ENCODE data around the gene ME3. TPM values are rescaled to one million over a fixed set of nuclear protein-coding genes. Genes with fewer than 3 reads are reported as not detected.

ME3 gene
- total and polyA plus RNA-seq, 2 donors: 9.5 to 10.1 TPM

GRCh38 chr11:86558841-86559240 is 113.6 kb downstream of the ME3 start:
- Histone ChIP-seq H3K4me3 (ENCODE audit: low read length in 2 of 2) (no peak overlapping the region), H3K9me3 (ENCODE audit: control insufficient read depth in 2 of 2, insufficient read depth in 1 of 2, low read length in 1 of 2) (no peaks in the 10 kb centered on the region), H3K36me3 (ENCODE audit: control insufficient read depth in 2 of 2, insufficient read depth in 2 of 2, low read length in 1 of 2) (no peaks in the 10 kb centered on the region), H3K27me3 (ENCODE audit: control insufficient read depth in 2 of 2, insufficient read depth in 1 of 2, low read length in 1 of 2) (no peaks in the 10 kb centered on the region), H3K4me1 (ENCODE audit: control insufficient read depth in 2 of 2, insufficient read depth in 2 of 2, low read length in 2 of 2) (peaks cover 0 to 7% of the 10 kb centered on the region in 2 donors), H3K27ac (ENCODE audit: low read depth in 1 of 2, low read length in 1 of 2) (no peak overlapping the region)
- DNase-seq (ENCODE audit: low read depth in 6 of 9, low spot score in 9 of 9): no peak
- 97% methylated on average over 2 of the region's 2 CpGs for WGBS

- Histone ChIP-seq H3K27me3 (ENCODE audit: control insufficient read depth in 2 of 2, insufficient read depth in 1 of 2, low read length in 1 of 2) (no peaks in the 10 kb centered on the region), H3K4me1 (ENCODE audit: control insufficient read depth in 2 of 2, insufficient read depth in 2 of 2, low read length in 2 of 2) (peaks cover 0 to 7% of the 10 kb centered on the region in 2 donors), H3K36me3 (ENCODE audit: control insufficient read depth in 2 of 2, insufficient read depth in 2 of 2, low read length in 1 of 2) (no peaks in the 10 kb centered on the region), H3K9me3 (ENCODE audit: control insufficient read depth in 2 of 2, insufficient read depth in 1 of 2, low read length in 1 of 2) (no peaks in the 10 kb centered on the region), H3K4me3 (ENCODE audit: low read length in 2 of 2) (no peak overlapping the region), H3K27ac (ENCODE audit: low read depth in 1 of 2, low read length in 1 of 2) (no peak overlapping the region)
- 93% methylated on average over 1 of the region's 1 CpG for WGBS
- no peak for DNase-seq (ENCODE audit: low read depth in 6 of 9, low spot score in 9 of 9)
Measured at GRCh38 chr11:86558207-86558606, 114.2 kb downstream of the ME3 start.

GRCh38 chr11:86555866-86556265 is 116.5 kb downstream of the ME3 start:
- no peaks in the 10 kb centered on the region for H3K27me3 ChIP-seq (ENCODE audit: control insufficient read depth in 2 of 2, insufficient read depth in 1 of 2, low read length in 1 of 2)
- H3K27ac ChIP-seq (ENCODE audit: low read depth in 1 of 2, low read length in 1 of 2): no peak overlapping the region
- no peaks in the 10 kb centered on the region for H3K36me3 ChIP-seq (ENCODE audit: control insufficient read depth in 2 of 2, insufficient read depth in 2 of 2, low read length in 1 of 2)
- H3K4me3 ChIP-seq (ENCODE audit: low read length in 2 of 2): no peak overlapping the region
- H3K9me3 ChIP-seq (ENCODE audit: control insufficient read depth in 2 of 2, insufficient read depth in 1 of 2, low read length in 1 of 2): no peaks in the 10 kb centered on the region
- peaks cover 0 to 18% of the 10 kb centered on the region in 2 donors for H3K4me1 ChIP-seq (ENCODE audit: control insufficient read depth in 2 of 2, insufficient read depth in 2 of 2, low read length in 2 of 2)
- DNase-seq (ENCODE audit: low read depth in 6 of 9, low spot score in 9 of 9): no peak

- Histone ChIP-seq H3K9me3 (ENCODE audit: control insufficient read depth in 2 of 2, insufficient read depth in 1 of 2, low read length in 1 of 2) (no peaks in the 10 kb centered on the region), H3K27me3 (ENCODE audit: control insufficient read depth in 2 of 2, insufficient read depth in 1 of 2, low read length in 1 of 2) (no peaks in the 10 kb centered on the region), H3K27ac (ENCODE audit: low read depth in 1 of 2, low read length in 1 of 2) (no peak overlapping the region), H3K36me3 (ENCODE audit: control insufficient read depth in 2 of 2, insufficient read depth in 2 of 2, low read length in 1 of 2) (no peaks in the 10 kb centered on the region), H3K4me3 (ENCODE audit: low read length in 2 of 2) (no peak overlapping the region), H3K4me1 (ENCODE audit: control insufficient read depth in 2 of 2, insufficient read depth in 2 of 2, low read length in 2 of 2) (peaks cover 0 to 18% of the 10 kb centered on the region in 2 donors)
- 97% methylated on average over 5 of the region's 5 CpGs for WGBS
- no peak for DNase-seq (ENCODE audit: low read depth in 6 of 9, low spot score in 9 of 9)
Measured at GRCh38 chr11:86555401-86555800, 117.0 kb downstream of the ME3 start.

- no peak overlapping the region for H3K27ac ChIP-seq (ENCODE audit: low read depth in 1 of 2, low read length in 1 of 2)
- peaks cover 0 to 11% of the 10 kb centered on the region in 2 donors for H3K4me1 ChIP-seq (ENCODE audit: control insufficient read depth in 2 of 2, insufficient read depth in 2 of 2, low read length in 2 of 2)
- 89% methylated on average over 4 of the region's 4 CpGs for WGBS
- H3K27me3 ChIP-seq (ENCODE audit: control insufficient read depth in 2 of 2, insufficient read depth in 1 of 2, low read length in 1 of 2): no peaks in the 10 kb centered on the region
- H3K4me3 ChIP-seq (ENCODE audit: low read length in 2 of 2): no peak overlapping the region
- no peaks in the 10 kb centered on the region for H3K9me3 ChIP-seq (ENCODE audit: control insufficient read depth in 2 of 2, insufficient read depth in 1 of 2, low read length in 1 of 2)
- DNase-seq (ENCODE audit: low read depth in 6 of 9, low spot score in 9 of 9): no peak
- H3K36me3 ChIP-seq (ENCODE audit: control insufficient read depth in 2 of 2, insufficient read depth in 2 of 2, low read length in 1 of 2): no peaks in the 10 kb centered on the region
Measured at GRCh38 chr11:86553265-86553664, 119.2 kb downstream of the ME3 start.

- no peak for DNase-seq (ENCODE audit: low read depth in 6 of 9, low spot score in 9 of 9)
- peak overlapping the region in 1 of 2 donors; percentile 71 for H3K27ac ChIP-seq (ENCODE audit: low read depth in 1 of 2, low read length in 1 of 2)
- H3K4me1 ChIP-seq (ENCODE audit: control insufficient read depth in 2 of 2, insufficient read depth in 2 of 2, low read length in 2 of 2): peaks cover 0 to 11% of the 10 kb centered on the region in 2 donors
- H3K27me3 ChIP-seq (ENCODE audit: control insufficient read depth in 2 of 2, insufficient read depth in 1 of 2, low read length in 1 of 2): no peaks in the 10 kb centered on the region
- no peak overlapping the region for H3K4me3 ChIP-seq (ENCODE audit: low read length in 2 of 2)
- no peaks in the 10 kb centered on the region for H3K36me3 ChIP-seq (ENCODE audit: control insufficient read depth in 2 of 2, insufficient read depth in 2 of 2, low read length in 1 of 2)
- WGBS: 91% methylated on average over 4 of the region's 4 CpGs
- H3K9me3 ChIP-seq (ENCODE audit: control insufficient read depth in 2 of 2, insufficient read depth in 1 of 2, low read length in 1 of 2): no peaks in the 10 kb centered on the region
Measured at GRCh38 chr11:86551288-86552092, 120.9 kb downstream of the ME3 start.

GRCh38 chr11:86550757-86551156 is 121.7 kb downstream of the ME3 start:
- H3K4me3 ChIP-seq (ENCODE audit: low read length in 2 of 2): no peak overlapping the region
- no peak overlapping the region for H3K27ac ChIP-seq (ENCODE audit: low read depth in 1 of 2, low read length in 1 of 2)
- 96% methylated on average over 2 of the region's 2 CpGs for WGBS
- no peaks in the 10 kb centered on the region for H3K36me3 ChIP-seq (ENCODE audit: control insufficient read depth in 2 of 2, insufficient read depth in 2 of 2, low read length in 1 of 2)
- no peaks in the 10 kb centered on the region for H3K9me3 ChIP-seq (ENCODE audit: control insufficient read depth in 2 of 2, insufficient read depth in 1 of 2, low read length in 1 of 2)
- no peak for DNase-seq (ENCODE audit: low read depth in 6 of 9, low spot score in 9 of 9)
- peaks cover 0 to 11% of the 10 kb centered on the region in 2 donors for H3K4me1 ChIP-seq (ENCODE audit: control insufficient read depth in 2 of 2, insufficient read depth in 2 of 2, low read length in 2 of 2)
- no peaks in the 10 kb centered on the region for H3K27me3 ChIP-seq (ENCODE audit: control insufficient read depth in 2 of 2, insufficient read depth in 1 of 2, low read length in 1 of 2)

GRCh38 chr11:86548271-86548917 is 124.0 kb downstream of the ME3 start:
- no peaks in the 10 kb centered on the region for H3K27me3 ChIP-seq (ENCODE audit: control insufficient read depth in 2 of 2, insufficient read depth in 1 of 2, low read length in 1 of 2)
- 94% methylated on average over 6 of the region's 6 CpGs for WGBS
- no peaks in the 10 kb centered on the region for H3K36me3 ChIP-seq (ENCODE audit: control insufficient read depth in 2 of 2, insufficient read depth in 2 of 2, low read length in 1 of 2)
- no peak overlapping the region for H3K4me3 ChIP-seq (ENCODE audit: low read length in 2 of 2)
- peak overlapping the region; percentile 19 to 50 for H3K27ac ChIP-seq (ENCODE audit: low read depth in 1 of 2, low read length in 1 of 2)
- DNase-seq (ENCODE audit: low read depth in 6 of 9, low spot score in 9 of 9): peak in 1 of 9 donors; percentile 18
- peaks cover 0 to 11% of the 10 kb centered on the region in 2 donors for H3K4me1 ChIP-seq (ENCODE audit: control insufficient read depth in 2 of 2, insufficient read depth in 2 of 2, low read length in 2 of 2)
- H3K9me3 ChIP-seq (ENCODE audit: control insufficient read depth in 2 of 2, insufficient read depth in 1 of 2, low read length in 1 of 2): no peaks in the 10 kb centered on the region

GRCh38 chr11:86547727-86548126 is 124.7 kb downstream of the ME3 start:
- Histone ChIP-seq H3K9me3 (ENCODE audit: control insufficient read depth in 2 of 2, insufficient read depth in 1 of 2, low read length in 1 of 2) (no peaks in the 10 kb centered on the region), H3K27ac (ENCODE audit: low read depth in 1 of 2, low read length in 1 of 2) (no peak overlapping the region), H3K27me3 (ENCODE audit: control insufficient read depth in 2 of 2, insufficient read depth in 1 of 2, low read length in 1 of 2) (no peaks in the 10 kb centered on the region), H3K36me3 (ENCODE audit: control insufficient read depth in 2 of 2, insufficient read depth in 2 of 2, low read length in 1 of 2) (no peaks in the 10 kb centered on the region), H3K4me3 (ENCODE audit: low read length in 2 of 2) (no peak overlapping the region), H3K4me1 (ENCODE audit: control insufficient read depth in 2 of 2, insufficient read depth in 2 of 2, low read length in 2 of 2) (peaks cover 0 to 8% of the 10 kb centered on the region in 2 donors)
- WGBS: 98% methylated on average over 2 of the region's 2 CpGs
- DNase-seq (ENCODE audit: low read depth in 6 of 9, low spot score in 9 of 9): no peak

Measured in thymus (tissue), 11 donors.